ENCODE data around the gene DNAI2.
A peak's percentile ranks its signal among the peaks of the same experiment; 100 is the strongest.

DNAI2 gene

DNA sequence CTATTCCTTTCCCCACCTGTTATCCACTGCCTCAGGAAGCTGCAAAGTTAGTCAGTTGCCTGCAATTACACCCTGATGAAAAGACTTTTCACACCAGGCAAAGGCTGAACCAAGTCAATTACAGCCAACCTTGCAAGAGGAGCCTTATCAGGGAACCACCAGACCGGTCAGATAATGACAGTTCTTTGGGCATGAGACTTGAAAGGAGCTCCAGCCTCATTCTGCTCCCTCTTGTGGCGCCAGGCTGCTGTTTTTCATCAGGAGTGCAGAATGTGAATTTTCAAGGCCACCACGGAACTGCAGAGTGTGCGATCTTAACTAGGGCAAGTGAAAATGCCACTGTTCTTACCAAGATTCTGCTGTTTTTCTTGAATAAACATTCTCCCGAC is 22.5 kb downstream of the DNAI2 start:
- TF ChIP-seq TAF1 (IDR thresholded peaks at IDR 0.05; ENCODE audit: low read depth) (no peak), NFIC (IDR thresholded peaks at IDR 0.05) (no peak), RAD21 (IDR thresholded peaks at IDR 0.05; ENCODE audit: low read depth) (0 out of 2 replicates have a peak, but pooled peaks have one; percentile 2), YY1 (IDR thresholded peaks at IDR 0.05; ENCODE audit: low read depth) (no peak)

DNA sequence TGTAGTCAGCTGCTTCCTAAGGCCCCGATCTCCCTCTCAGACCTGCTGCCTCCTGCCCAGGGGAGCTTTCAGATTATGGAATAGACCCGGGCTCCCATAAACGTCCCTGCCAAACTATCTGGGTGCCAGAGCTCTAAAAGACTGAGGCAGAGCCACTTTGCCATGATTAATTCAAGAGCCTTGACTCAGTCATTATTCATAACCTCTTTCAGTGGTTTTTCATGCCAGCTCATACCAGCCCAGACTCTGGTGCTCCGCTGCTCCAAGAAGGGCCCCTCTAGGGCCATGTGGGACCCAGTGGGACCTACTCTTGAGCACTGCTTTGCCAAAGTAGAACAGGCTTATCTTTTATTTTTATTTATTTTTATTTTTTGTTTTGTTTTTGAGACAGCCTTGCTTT is 23.9 kb downstream of the DNAI2 start:
- no peak for TF ChIP-seq TEAD4 (IDR thresholded peaks at IDR 0.05)
- TF ChIP-seq NFIC (IDR thresholded peaks at IDR 0.05) = no peak
- TF ChIP-seq TAF1 (IDR thresholded peaks at IDR 0.05; ENCODE audit: low read depth) = no peak
- TF ChIP-seq, protein P1, sequence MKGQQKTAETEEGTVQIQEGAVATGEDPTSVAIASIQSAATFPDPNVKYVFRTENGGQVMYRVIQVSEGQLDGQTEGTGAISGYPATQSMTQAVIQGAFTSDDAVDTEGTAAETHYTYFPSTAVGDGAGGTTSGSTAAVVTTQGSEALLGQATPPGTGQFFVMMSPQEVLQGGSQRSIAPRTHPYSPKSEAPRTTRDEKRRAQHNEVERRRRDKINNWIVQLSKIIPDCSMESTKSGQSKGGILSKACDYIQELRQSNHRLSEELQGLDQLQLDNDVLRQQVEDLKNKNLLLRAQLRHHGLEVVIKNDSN (IDR thresholded peaks at IDR 0.05) = no peak
- no peak for TF ChIP-seq RAD21 (IDR thresholded peaks at IDR 0.05; ENCODE audit: low read depth)
- TF ChIP-seq, protein P2, sequence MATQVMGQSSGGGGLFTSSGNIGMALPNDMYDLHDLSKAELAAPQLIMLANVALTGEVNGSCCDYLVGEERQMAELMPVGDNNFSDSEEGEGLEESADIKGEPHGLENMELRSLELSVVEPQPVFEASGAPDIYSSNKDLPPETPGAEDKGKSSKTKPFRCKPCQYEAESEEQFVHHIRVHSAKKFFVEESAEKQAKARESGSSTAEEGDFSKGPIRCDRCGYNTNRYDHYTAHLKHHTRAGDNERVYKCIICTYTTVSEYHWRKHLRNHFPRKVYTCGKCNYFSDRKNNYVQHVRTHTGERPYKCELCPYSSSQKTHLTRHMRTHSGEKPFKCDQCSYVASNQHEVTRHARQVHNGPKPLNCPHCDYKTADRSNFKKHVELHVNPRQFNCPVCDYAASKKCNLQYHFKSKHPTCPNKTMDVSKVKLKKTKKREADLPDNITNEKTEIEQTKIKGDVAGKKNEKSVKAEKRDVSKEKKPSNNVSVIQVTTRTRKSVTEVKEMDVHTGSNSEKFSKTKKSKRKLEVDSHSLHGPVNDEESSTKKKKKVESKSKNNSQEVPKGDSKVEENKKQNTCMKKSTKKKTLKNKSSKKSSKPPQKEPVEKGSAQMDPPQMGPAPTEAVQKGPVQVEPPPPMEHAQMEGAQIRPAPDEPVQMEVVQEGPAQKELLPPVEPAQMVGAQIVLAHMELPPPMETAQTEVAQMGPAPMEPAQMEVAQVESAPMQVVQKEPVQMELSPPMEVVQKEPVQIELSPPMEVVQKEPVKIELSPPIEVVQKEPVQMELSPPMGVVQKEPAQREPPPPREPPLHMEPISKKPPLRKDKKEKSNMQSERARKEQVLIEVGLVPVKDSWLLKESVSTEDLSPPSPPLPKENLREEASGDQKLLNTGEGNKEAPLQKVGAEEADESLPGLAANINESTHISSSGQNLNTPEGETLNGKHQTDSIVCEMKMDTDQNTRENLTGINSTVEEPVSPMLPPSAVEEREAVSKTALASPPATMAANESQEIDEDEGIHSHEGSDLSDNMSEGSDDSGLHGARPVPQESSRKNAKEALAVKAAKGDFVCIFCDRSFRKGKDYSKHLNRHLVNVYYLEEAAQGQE (IDR thresholded peaks at IDR 0.05; ENCODE audit: low read depth) = no peak
- no peak for TF ChIP-seq FOXM1 (IDR thresholded peaks at IDR 0.05; ENCODE audit: borderline replicate concordance, low read depth)
- TF ChIP-seq CEBPB (IDR thresholded peaks at IDR 0.05) = no peak
- no peak for TF ChIP-seq EP300 (IDR thresholded peaks at IDR 0.05; ENCODE audit: borderline replicate concordance)

GRCh38 chr17:74298778-74299177 is 24.7 kb downstream of the DNAI2 start:
- TF ChIP-seq, protein P1 (IDR thresholded peaks at IDR 0.05) = no peak
- TF ChIP-seq EGR1 (IDR thresholded peaks at IDR 0.05) (no peak), ZBTB7A (IDR thresholded peaks at IDR 0.05; ENCODE audit: low read depth) (no peak), EP300 (IDR thresholded peaks at IDR 0.05; ENCODE audit: borderline replicate concordance) (no peak), RAD21 (IDR thresholded peaks at IDR 0.05; ENCODE audit: low read depth) (no peak), YY1 (IDR thresholded peaks at IDR 0.05; ENCODE audit: low read depth) (no peak), TCF12 (IDR thresholded peaks at IDR 0.05; ENCODE audit: low read depth) (no peak), TAF1 (IDR thresholded peaks at IDR 0.05; ENCODE audit: low read depth) (no peak)

DNA sequence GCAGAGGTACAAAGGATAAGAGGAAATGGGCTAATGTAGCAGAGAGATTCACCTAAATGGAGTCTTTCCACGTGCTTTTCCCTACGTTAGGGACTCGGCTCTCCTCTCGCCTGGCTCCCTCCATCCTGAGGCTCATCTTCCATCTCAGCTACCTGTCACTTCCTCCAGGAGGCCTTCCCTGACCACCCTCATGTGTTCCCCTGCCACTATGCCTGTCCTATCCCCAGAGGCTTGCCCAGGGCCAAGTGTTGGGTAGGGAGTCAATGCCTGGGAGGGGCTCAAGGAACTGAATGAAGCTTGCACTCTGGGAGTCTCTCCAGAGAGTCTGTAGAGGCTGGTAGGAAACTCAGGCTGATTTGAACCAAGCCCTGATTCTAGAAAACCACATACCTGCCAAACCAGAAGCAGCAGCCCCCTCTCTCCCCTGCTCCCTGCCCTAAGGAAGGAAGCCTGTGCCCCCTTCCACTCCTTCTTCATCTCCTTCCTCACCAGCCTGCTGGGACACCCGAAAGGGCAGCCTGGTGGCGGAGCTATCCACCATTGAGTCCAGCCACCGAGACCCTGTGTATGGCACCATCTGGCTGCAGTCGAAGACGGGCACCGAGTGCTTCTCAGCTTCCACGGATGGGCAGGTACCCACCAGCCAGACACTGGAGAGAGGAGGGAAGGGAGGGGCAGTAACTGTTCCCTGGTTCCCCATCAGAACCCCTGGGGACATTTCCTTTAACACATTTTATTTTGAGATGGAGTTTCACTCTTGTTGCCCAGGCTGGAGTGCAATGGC is 25.4 kb downstream of the DNAI2 start:
- TF ChIP-seq TEAD4 (IDR thresholded peaks at IDR 0.05) = no peak
- no peak for TF ChIP-seq NFIC (IDR thresholded peaks at IDR 0.05)
- TF ChIP-seq, protein P1 (IDR thresholded peaks at IDR 0.05) = no peak
- no peak for TF ChIP-seq CEBPB (IDR thresholded peaks at IDR 0.05)
- no peak for TF ChIP-seq YY1 (IDR thresholded peaks at IDR 0.05; ENCODE audit: low read depth)
- TF ChIP-seq, protein P2 (IDR thresholded peaks at IDR 0.05; ENCODE audit: low read depth) = no peak
- TF ChIP-seq ZBTB7A (IDR thresholded peaks at IDR 0.05; ENCODE audit: low read depth) = no peak
- TF ChIP-seq, protein P3, sequence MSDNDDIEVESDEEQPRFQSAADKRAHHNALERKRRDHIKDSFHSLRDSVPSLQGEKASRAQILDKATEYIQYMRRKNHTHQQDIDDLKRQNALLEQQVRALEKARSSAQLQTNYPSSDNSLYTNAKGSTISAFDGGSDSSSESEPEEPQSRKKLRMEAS (IDR thresholded peaks at IDR 0.05) = no peak
- TF ChIP-seq EGR1 (IDR thresholded peaks at IDR 0.05) = no peak
- no peak for TF ChIP-seq RAD21 (IDR thresholded peaks at IDR 0.05; ENCODE audit: low read depth)
- TF ChIP-seq EP300 (IDR thresholded peaks at IDR 0.05; ENCODE audit: borderline replicate concordance) = no peak
- no peak for TF ChIP-seq FOXM1 (IDR thresholded peaks at IDR 0.05; ENCODE audit: borderline replicate concordance, low read depth)
- no peak for TF ChIP-seq TCF12 (IDR thresholded peaks at IDR 0.05; ENCODE audit: low read depth)
- no peak for TF ChIP-seq CREB1 (IDR thresholded peaks at IDR 0.05; ENCODE audit: low read depth)
- no peak for TF ChIP-seq TAF1 (IDR thresholded peaks at IDR 0.05; ENCODE audit: low read depth)

GRCh38 chr17:74303305-74303704 is 29.3 kb downstream of the DNAI2 start:
- TF ChIP-seq TAF1 (IDR thresholded peaks at IDR 0.05; ENCODE audit: low read depth) = no peak
- TF ChIP-seq, protein P1 (IDR thresholded peaks at IDR 0.05) = no peak
- TF ChIP-seq, protein P3 (IDR thresholded peaks at IDR 0.05) = no peak
- TF ChIP-seq TEAD4 (IDR thresholded peaks at IDR 0.05) = no peak
- TF ChIP-seq YY1 (IDR thresholded peaks at IDR 0.05; ENCODE audit: low read depth) = no peak
- no peak for TF ChIP-seq FOXM1 (IDR thresholded peaks at IDR 0.05; ENCODE audit: borderline replicate concordance, low read depth)
- TF ChIP-seq NFIC (IDR thresholded peaks at IDR 0.05) = no peak
- TF ChIP-seq CREB1 (IDR thresholded peaks at IDR 0.05; ENCODE audit: low read depth) = no peak
- no peak for TF ChIP-seq EP300 (IDR thresholded peaks at IDR 0.05; ENCODE audit: borderline replicate concordance)
- no peak for TF ChIP-seq ZBTB7A (IDR thresholded peaks at IDR 0.05; ENCODE audit: low read depth)
- no peak for TF ChIP-seq RAD21 (IDR thresholded peaks at IDR 0.05; ENCODE audit: low read depth)
- no peak for TF ChIP-seq TCF12 (IDR thresholded peaks at IDR 0.05; ENCODE audit: low read depth)
- TF ChIP-seq, protein P2 (IDR thresholded peaks at IDR 0.05; ENCODE audit: low read depth) = no peak

All from Ishikawa (cell line).